DMS53 (cell line): Measurements from ENCODE around the gene CDKN1C.

Experiments
- DNase-seq: peaks from one replicate; lab custom pipeline; 2025; lab: John Stamatoyannopoulos, UW

Gene CDKN1C

DNA sequence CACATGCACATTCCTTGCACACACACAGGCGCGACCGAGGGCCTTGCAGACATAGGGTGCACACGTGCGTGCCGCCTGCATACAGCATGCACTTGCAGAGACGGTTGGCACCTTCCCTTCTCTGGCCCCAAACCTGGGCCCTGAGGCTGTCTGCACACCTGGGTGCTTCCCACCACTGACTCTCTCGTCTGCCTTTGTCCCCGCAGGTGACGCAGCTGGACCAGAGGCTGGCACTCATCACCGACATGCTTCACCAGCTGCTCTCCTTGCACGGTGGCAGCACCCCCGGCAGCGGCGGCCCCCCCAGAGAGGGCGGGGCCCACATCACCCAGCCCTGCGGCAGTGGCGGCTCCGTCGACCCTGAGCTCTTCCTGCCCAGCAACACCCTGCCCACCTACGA, 38.0 kb downstream of the CDKN1C start:
- DNase-seq = peak; percentile 51

DNA sequence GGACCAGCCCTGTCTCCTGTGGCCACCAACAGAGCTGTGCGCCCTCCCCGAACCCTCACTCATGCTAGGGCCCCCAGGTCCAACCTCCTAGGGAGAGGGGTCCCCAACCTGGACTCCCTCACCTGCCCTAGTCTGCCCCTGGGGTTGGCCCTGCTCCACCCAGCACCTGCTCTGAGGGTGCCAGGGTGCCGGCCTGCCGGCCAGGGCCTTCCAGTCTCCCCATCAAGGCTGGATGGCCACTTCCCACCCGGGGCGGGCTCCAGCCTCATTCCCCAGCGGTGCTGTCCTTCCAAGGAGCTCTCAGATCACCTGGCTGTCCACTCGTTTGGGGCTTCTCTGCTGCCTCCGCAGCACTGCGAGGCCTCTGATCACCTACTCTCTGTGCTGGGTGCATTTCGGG, 39.1 kb downstream of the CDKN1C start:
- no peak for DNase-seq

DNA sequence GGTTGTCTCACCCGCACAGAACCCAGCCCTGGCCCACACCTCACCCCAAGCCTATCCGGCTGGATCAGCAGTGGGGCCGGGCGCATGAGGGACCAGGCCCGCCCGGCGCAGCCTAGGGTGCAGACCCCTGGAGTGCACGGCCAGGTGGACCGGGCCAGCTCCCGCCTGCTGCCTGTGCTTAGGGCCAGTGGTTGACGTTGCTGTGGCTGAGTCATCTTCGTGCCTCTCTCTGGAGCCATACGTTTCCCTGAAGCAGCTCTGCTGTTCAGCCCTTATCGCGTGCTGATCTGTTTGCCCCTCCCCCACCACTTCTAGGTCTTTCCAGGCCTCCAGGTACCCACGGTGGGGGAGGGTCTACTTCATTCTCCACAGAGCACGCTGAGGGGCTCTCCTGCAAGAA, 39.5 kb downstream of the CDKN1C start:
- no peak for DNase-seq

DNA sequence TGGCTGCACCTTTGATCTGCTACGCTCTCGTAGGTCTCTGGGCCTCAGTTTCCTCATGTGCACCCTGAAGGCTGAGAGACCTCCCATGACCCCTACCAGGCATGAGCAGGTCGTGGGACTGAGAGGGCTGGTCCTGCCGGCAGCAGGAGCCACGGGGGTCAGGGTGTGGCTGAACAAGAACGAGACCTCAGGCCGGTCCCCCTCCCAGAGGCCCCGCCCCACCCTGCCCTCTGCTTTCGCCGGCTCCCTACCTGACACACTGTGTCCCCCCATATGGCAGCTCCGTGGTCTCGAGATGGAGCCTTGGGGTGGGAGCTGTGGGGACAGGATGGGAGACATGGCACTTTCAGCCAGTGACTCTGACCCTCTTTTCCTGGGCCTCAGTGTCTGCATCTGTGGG, 40.6 kb downstream of the CDKN1C start:
- DNase-seq = no peak

DNA sequence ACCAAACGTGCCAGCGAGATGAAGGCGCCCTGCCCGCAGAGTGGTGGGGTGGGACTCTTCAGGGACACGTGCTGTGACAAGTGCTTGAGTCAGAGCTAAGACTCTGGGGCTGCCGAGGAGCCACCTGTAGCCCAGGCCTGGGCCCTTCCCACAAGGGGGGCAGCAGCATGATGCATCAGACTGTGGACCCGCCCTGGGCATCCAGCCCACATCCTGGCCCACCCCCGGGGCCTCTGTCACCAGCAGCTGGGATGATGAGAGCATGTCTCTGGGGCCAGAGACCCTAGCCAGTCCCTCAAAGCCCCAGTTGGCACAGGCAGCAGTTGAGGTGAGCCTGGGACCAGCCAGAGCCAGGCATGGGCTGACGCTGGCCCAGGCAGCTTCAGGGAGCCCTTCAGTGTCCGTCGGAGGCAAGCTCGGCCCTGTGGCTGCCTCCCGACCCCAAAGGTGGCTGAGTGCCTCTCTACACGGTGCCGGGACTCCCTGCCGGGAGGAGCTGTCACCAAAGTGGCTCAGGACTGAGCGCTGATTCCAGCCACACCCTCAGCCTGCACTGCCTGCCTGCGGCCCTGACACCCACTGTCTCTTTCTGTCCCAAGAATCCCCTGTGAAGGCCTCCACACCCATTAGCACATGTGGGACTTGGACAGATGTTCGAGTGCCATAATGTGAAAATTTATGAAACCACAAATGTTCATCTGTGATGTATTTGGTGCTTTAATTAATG, 41.3 kb downstream of the CDKN1C start:
- no peak for DNase-seq

DNA sequence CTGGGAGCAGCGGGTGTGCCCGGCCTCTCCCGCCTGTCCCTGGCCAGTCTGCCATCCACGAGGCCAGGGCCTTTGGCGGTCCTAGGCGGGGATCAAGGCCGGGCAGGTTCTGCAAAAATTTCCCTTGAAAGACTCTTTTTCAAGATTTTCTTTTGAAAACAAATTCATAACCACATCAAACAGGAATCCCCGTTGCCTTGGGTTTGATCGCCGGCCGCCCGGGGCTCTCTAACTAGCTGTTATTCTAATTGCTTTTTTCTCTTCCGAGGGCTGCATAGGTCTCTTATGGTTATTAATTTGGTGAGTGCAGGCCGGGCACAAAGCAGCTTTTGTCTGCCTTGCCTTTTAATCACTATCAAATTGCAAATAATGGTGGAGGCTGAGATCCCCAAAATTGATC, 42.0 kb downstream of the CDKN1C start:
- no peak for DNase-seq

DNA sequence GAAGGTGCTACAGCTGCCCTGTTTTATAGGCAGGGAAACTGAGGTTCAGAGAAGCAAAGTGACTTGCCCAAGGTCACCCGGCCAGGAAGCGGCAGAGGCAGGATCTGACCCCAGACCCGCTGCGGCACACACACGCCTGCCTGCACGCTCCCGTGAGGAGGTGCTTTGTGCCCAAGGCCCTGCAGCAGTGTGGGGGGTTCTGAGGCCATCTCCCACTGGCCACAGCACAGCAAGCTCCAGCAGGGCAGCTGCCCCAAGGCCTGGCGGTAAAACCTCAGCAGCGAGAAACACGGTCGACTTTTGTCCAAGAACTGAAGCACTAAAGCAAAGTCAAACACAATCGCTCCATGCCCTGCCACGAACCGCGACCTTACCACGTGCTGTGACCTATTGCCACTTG, 42.7 kb downstream of the CDKN1C start:
- DNase-seq = no peak

DNA sequence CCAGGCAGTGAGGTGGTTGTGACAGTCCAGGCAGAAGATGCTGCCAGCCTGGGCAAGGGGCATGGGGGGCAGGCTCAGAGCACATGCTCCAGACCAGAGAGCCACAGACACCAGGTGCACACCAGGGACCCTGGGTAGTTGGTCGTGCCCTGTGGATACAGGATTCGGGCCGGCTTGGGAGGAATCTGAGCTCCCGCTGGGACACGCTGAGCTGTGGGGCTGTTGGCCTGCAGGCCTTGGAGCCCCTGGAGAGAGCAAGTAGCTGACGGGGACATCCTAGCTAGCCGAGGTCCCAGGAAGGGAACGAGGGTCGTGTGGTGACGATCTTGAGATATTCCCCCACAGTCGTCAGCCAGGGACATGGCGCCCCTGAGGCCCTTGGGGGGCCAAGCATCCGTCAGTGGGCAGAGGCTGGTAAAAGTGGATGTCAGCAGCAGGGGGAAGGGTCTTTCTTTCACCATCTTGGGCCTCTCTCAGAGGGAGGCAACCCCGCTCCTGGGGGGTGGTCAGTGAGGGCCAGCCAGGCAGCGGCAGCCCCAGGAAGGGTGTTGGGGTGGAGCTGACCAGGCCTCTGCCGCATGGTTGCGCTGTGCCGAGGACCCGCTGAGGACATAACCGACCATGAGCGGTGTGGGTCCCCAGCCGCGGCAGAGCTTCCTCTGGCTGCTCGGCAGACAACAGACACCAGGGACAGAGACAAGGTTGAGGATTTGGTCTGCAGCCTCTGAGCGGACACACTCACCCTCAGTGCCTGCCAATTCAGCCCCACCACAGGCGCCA, 44.0 kb downstream of the CDKN1C start:
- no peak for DNase-seq

DNA sequence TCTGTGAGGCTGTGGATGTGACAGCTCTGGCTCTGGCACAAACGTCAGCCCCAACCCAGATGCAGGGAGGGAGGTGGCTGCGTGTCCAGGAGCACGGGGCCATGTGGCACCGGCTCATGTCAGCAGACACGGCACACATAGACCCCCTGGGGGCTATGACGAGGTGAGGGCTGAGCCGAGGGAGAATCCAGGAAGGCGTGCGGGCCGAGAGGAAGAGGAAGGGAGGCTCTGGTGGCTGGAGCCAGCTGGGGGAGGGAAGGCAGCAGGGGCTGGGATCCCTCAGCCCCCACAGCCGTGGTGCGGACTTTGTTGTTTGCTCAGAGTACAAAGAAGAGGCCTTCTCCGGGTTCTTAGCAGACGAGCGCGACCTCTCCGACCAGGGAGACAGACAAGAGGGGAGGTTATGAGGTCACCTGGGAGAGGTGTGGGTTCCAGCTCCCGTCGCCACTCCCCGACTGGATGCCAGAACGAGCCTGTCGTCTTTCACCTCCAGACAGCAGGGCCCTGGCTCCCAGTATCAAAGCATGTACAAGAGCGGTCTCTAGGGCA, 46.1 kb downstream of the CDKN1C start:
- no peak for DNase-seq

DNA sequence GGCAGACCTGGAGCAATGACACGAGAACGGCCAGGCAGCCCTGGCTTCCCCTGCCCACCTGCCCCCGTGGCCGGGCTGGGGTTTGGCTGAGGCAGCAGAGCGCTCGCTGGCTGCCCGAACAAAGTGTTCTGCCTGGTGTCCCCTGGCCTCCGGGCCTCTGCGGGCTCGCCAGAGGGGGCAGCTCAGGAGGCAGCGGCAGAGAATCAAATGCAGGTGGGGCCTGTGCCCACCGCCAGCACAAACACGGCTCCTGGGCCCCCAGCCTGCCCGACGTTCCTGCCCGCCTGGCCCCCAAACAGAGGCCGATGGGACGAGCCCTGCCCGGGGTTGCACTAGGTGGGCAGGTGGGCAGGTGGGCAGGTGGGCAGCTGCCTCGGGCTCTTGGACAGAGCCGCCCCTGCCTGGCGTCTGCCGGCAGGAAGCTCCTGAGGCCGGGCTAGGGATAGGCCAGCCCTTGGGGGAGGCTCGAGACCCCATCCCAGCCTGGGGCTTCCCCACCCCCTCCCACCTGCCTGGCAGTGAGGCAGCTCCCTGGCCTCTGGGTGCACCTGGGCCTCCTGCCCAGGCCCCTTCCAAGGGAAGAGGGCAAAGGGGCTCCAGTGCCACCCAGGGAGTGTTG, 46.8 kb downstream of the CDKN1C start:
- DNase-seq = no peak

DNA sequence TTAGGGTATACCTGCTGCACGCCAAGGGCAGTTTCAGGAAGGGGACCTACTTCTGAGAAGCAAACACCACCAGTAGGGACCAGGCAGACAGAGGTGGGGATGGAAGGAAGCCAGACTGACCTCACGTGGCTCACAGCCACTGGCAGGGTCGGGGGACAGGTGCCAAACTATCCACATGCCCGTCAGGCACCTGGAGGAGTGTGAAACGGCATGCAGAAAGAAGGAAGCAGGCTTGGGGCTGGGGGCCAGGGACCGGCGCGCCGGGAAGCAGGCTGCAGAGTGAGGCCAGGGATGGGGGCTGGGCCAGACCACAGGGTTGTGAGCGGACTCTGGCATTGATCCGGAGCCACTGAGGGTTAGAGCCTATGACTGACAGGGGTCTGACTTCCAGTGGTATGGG, 47.5 kb downstream of the CDKN1C start:
- no peak for DNase-seq

DNA sequence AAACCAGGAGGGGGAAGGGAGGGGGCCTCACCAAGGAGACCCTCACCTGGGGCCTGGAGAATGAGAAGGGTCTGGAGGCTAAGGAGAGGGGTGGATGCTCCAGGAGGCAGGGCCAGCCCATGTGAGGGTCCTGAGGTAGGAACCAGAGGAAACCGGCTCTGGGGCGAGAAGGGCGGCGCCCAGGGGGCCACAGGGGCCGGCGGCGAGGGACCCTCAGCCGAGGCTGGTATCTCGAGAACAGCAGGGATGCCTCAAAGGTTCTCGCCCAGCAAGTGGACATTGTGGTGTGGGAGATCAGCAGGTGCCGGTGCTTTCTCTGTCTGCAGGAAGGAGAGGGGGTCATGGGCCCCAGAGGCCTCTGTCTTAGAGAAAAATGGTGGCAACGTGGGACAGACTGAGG, 47.9 kb downstream of the CDKN1C start:
- no peak for DNase-seq

DNA sequence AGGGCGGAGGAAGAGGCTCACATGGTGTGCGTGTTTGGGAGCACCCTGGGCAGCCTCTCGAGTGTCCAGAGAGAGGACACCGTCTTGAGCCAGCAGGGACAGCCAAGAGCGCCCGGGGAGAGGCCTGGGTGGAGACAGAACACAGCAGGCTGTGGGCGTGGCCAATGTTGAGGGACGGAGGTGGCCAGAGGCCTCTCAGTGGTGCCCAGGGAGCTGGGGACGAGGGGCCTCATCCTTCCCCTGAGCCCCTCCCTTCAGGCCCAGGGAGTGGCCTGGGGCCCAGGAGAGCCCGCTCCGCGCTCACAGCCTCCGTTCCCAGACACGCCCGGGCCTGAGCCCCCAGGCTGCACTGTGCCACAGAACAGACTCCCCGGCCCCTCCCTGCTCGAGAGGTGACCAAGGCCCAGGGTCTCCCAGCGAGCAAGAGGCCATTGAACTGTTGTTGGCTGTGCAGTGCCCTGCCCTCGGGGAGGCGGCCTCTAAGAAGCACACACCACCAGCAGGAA, 48.4 kb downstream of the CDKN1C start:
- peak; percentile 33 for DNase-seq

DNA sequence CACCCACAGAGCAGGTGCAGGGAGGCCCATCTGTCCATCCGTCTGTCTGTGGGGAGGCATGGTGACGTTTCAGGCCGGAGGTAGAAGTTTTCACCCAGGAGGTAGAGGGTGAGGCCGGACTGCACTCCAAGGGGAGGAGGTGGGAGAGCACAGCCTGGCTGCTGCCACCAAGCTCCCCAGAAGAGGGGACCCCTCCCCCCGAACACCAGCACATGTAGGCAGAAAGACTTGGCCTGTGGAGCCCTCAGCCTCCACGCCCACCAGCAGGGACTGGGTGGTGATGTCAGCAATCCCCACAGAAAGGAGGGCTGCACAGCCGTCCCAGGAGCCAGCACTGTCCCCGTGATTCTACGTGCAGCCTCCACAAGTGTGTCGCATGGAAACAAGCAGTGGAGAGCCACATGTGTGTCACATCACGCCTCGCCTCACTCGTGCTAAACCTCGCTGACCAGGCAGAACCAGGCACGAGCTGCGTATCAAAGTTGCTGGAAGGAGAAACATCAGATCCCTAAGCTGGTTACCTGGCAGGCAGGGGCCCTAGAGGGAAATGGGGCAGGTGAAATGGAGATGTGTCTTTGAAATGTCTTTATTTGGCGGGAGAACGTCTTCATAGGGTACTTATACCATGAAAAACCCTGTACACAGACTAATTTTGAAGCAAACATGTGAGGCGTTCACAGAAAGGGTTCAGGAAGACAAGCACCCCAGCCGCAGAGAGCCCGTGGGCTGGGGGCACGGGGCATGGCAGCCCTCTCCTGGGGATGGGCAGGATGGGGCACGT, 49.1 kb downstream of the CDKN1C start:
- DNase-seq = no peak

DNA sequence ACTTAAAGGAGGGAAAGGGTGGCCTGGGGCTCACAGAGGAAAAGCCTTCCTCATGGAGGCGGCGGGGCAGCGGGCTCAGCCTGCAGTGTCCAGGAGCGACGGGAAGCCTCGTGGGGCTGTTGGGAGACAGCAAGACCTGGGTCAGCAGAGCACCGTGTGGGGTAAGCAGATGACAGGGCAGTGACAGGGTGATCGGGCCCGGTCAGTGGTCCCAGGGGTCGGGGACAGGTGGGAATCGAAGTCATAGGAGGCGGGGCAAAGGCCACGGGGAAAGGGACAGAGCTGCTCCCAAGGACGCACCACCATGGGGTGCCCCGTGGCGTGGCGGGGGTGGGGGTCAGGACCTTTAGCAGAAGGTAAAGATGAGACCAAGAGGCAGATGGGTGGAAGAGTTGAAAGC, 49.8 kb downstream of the CDKN1C start:
- no peak for DNase-seq

DNA sequence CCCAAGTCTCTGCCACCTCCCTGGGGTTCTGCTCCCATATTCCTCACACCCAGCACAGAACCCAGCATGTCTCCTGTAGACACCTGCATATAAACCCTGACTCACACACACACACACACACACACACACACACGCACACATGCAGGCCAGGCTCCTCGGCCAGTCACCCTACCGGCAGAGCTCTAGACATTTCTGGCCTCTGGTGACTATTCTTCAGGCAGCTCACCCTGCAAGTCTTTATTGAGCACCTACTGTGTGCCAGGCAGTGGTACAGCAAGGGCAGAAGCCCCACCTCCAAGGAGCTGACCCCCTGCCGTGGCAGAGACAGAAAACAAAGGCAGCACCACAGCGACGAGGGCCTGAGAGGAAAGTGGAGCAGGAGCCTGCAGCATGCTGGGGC, 50.3 kb downstream of the CDKN1C start:
- peak; percentile 27 for DNase-seq

DNA sequence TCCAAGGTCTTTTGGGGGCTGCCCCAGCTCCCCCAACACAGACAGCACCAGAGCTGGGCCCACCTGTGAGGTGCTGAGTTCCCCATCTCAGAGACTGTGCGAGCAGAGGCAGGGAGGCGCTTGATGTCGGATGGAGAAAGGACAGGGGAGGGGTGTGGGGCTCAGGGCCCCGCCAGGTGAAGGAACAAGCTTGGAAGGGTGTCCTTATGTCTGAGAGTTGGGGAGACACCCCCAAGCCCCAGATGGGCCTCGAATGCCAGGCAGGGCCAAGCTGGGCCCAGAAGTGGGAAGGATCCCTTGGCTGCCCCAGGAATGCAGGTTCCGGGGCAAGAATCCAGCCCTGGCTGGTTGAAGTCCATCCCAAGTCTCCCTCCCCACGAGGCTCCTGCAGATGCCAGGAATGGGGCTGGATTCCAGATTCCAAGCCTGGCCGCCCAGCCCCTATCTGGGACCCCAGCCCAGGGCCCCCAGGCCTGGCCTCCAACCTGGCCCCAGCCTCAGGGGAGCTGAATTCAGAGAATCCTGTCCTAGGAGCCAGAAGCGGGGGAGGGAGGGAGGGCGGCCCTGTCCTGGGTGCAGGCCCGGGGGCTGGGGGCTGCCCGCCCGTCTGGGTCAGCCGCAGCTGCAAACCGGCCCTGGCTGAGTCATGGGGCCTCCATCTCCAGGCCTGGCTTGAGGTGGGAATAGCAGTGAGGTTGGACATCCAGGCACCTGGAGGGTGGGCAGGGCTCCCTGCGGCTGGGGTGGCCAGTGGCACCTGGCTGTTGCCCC, 50.9 kb downstream of the CDKN1C start:
- no peak for DNase-seq

DNA sequence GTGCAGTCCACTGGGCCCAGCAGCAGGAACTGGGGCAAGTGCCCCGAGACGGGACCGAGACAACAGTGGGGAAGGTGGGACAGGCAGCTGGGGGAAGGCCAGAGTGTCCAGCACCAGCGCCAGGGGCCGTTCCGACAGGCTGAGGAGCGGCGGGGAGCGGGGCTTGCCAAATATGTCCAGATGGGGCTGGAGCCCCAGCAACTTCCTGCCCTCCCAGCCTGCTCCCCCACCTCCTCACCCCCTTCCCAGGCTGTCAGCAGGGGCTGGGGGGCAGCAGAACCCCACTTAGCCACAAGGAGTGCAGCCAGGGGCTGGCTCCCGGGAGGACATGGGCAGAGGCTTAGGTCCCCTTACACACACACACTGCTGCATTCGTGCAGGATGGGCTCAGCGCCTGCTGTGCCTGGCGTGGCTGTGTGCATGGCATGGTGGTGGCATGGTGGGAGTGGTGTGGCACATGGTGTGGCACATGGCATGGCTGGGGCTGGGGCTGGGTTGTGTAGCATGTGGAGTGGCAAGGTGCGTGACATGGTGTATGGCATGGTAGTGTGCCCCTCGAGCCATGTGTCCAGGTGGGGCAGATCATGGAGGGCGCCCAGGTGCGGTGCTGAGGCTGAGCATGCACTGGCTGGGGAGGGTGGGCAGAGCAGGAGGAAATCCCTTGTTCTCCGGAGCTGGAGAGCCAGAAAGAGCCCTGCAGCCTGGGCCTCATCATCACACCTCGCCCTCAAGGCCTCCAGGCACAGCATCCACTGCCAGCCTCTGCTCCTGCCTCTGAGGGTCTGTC, 51.7 kb downstream of the CDKN1C start:
- no peak for DNase-seq
